Myometrial cell (primary cell): ENCODE data around the gene UCK2. TPM values are rescaled to one million over a fixed set of nuclear protein-coding genes. Genes with fewer than 3 reads are reported as not detected.

Experiments
- total RNA-seq: library from RNA; depleted of rRNA; stranded (reverse); fragments of >200 nt; gene quantifications from 2 replicates; pipeline ENCODE4 v1.2.3, GENCODE V29; 2015

Gene UCK2
- 50.7 and 68.0 TPM in 2 replicates for total RNA-seq

DNA sequence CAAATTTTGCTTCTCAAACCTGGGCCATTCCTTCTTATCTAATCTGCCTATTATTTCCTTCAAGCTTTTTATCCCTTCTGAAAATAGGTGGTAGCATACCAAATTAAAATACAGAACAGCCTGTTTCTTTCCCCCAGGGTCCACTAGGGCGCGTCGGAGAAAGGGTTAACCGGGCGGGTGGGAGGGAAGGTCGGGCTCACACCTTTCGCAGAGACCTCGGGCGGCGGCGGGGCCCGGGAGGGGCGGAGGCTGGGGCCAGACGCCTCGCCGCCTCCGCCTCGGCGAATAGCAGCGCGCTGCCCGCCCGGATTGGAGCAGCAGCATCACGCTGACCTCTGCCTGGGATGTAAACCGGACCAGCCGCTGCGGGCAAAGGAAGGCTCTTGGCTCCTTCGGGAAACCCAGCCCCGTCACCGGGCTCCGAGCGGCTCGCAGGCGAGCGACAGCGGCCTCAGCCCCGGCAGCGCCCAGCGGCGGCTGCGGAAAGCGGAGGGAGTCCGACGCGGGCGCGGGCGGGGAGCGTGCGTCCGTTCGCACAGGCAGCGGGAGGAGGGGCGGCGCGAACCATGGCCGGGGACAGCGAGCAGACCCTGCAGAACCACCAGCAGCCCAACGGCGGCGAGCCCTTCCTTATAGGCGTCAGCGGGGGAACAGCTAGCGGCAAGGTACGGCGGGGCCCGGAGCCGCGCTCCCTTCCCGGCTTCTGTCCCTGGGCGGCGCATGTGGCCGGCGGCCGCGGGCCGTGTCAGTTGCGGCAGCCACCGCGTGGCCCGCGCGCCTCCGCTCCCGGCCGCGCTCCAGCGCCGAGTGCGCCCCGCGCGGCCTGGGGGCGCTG lies at the start of gene UCK2:
UCK2 (plus strand) TSS at position 347 of the 835 bp plus-strand sequence; CDS start at position 567, 220 bp downstream.

Other genes starting within 250 kb of the UCK2 start
- gene MGST3, start 196.4 kb upstream of the UCK2 start, total RNA-seq = 181 and 204 TPM in 2 replicates
- gene ALDH9A1, start 129.1 kb upstream of the UCK2 start, total RNA-seq = 135 and 139 TPM in 2 replicates
- 79.0 and 83.1 TPM in 2 replicates for gene TMCO1, start 58.7 kb upstream of the UCK2 start, total RNA-seq